Measurements from ENCODE around the gene LRCH1. TPM values are rescaled to one million over a fixed set of nuclear protein-coding genes. Genes with fewer than 3 reads are reported as not detected.

Gene LRCH1
- total RNA-seq, 1 experiment from 2014 or later, result 10.5 TPM

DNA sequence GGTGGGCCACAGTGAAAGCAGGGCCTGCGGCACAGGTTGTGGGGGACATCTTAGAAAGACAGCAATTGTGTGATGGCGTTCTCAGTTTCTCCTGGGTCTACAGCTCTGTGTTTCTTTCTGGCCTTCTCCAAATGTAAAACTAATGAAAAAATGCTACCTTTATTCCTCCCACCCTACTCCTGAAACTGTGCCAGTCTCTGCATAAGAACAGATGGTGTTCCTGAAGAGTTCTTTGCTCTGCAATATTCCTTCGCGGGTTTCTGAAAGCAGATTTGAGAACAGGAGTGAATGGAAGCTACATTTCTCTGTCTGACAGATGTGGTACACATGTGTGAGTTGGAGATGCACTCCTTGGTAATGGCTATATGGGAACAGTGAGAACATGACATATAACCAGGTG is 18.0 kb upstream of the LRCH1 start:
- DNase-seq, result no peak
- no peak overlapping the region for H3K4me3 ChIP-seq
- no peaks in the 10 kb centered on the region for H3K4me1 ChIP-seq (replicated peaks; ENCODE audit: insufficient read depth)
- intact Hi-C loops (cut with micrococcal nuclease; ENCODE audit: unreplicated experiment), result no loop called here
- no peaks in the 10 kb centered on the region for H3K9me2 ChIP-seq (ENCODE audit: insufficient read depth)
- H3K4me2 ChIP-seq, result no peak overlapping the region
- ChIA-PET POLR2A (ENCODE audit: unreplicated experiment) (no interaction called here), CTCF (no interaction called here)
- H3K9me3 ChIP-seq (ENCODE audit: insufficient read depth, low read depth), result no peaks in the 10 kb centered on the region
- H3K36me3 ChIP-seq (ENCODE audit: low read depth), result no peaks in the 10 kb centered on the region
- no peaks in the 10 kb centered on the region for H3F3A ChIP-seq (ENCODE audit: insufficient read depth, low read depth)
- H3K27me3 ChIP-seq (ENCODE audit: insufficient read depth, low read depth), result 0 out of 2 replicates have a peak, but pooled peaks cover 5% of the 10 kb centered on the region
- H3K27ac ChIP-seq, result no peak overlapping the region
- no peak overlapping the region for H2AFZ ChIP-seq
- no TSS peak for BruUV-seq (replicated peaks)
- no peaks in the 10 kb centered on the region for H4K20me1 ChIP-seq (ENCODE audit: insufficient read depth)
- TF ChIP-seq, protein P1, sequence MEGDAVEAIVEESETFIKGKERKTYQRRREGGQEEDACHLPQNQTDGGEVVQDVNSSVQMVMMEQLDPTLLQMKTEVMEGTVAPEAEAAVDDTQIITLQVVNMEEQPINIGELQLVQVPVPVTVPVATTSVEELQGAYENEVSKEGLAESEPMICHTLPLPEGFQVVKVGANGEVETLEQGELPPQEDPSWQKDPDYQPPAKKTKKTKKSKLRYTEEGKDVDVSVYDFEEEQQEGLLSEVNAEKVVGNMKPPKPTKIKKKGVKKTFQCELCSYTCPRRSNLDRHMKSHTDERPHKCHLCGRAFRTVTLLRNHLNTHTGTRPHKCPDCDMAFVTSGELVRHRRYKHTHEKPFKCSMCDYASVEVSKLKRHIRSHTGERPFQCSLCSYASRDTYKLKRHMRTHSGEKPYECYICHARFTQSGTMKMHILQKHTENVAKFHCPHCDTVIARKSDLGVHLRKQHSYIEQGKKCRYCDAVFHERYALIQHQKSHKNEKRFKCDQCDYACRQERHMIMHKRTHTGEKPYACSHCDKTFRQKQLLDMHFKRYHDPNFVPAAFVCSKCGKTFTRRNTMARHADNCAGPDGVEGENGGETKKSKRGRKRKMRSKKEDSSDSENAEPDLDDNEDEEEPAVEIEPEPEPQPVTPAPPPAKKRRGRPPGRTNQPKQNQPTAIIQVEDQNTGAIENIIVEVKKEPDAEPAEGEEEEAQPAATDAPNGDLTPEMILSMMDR (conservative IDR thresholded peaks at IDR 0.05), result no peak
- TF ChIP-seq EZH2 (IDR thresholded peaks at IDR 0.05; ENCODE audit: low read depth), result no peak
- H3K79me2 ChIP-seq (ENCODE audit: low read depth), result no peaks in the 10 kb centered on the region

DNA sequence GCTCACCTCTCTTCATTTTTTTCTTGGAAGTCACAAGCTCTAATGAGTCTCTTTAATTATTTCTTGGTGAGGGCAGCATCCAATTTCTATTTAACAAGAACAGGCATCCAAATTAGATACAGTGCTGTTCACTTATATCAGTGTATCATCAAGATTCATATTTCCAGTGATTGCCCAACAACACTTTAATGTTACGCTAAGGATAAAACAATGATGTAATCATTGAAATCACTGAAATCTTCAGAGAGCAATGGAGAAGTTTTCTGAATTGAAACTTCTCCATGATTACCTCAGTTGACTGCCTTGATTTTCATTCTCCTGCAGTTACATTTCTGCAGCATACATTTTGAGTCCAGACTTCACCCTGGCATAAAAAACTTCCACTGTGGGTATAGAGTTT is 17.1 kb upstream of the LRCH1 start:
- H3K4me3 ChIP-seq, result no peak overlapping the region
- H3K27me3 ChIP-seq (ENCODE audit: insufficient read depth, low read depth), result no peaks in the 10 kb centered on the region
- intact Hi-C loops (cut with micrococcal nuclease; ENCODE audit: unreplicated experiment), result no loop called here
- no TSS peak for BruUV-seq (replicated peaks)
- H3K27ac ChIP-seq, result no peak overlapping the region
- TF ChIP-seq, protein P1 (conservative IDR thresholded peaks at IDR 0.05), result no peak
- CTCF ChIA-PET, result no interaction called here
- no peaks in the 10 kb centered on the region for H3F3A ChIP-seq (ENCODE audit: insufficient read depth, low read depth)
- POLR2A ChIA-PET (ENCODE audit: unreplicated experiment), result no interaction called here
- H2AFZ ChIP-seq, result no peak overlapping the region
- no peaks in the 10 kb centered on the region for H3K4me1 ChIP-seq (replicated peaks; ENCODE audit: insufficient read depth)
- no peaks in the 10 kb centered on the region for H3K36me3 ChIP-seq (ENCODE audit: low read depth)
- no peaks in the 10 kb centered on the region for H3K9me2 ChIP-seq (ENCODE audit: insufficient read depth)
- H4K20me1 ChIP-seq (ENCODE audit: insufficient read depth), result no peaks in the 10 kb centered on the region
- no peak for DNase-seq
- no peak overlapping the region for H3K4me2 ChIP-seq
- no peaks in the 10 kb centered on the region for H3K79me2 ChIP-seq (ENCODE audit: low read depth)
- H3K9me3 ChIP-seq (ENCODE audit: insufficient read depth, low read depth), result no peaks in the 10 kb centered on the region

DNA sequence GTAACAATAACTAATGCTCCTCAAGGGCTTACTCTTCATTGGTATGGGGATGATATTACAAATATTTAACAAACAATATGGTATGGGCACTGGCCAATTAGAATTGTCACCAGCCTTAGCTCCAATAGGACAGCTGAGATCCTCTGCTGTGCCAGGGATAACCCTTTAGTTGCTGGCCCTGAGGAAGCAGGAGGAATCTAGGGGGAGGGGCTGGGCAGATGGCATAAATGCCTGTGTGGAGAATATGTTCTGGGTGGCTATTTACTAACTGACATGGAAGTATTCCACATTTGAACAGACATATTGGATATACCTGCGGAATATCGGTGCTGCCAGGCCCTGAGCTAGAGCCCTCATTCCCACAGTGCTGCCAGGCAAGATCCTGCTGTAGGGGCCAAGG is 16.6 kb upstream of the LRCH1 start:
- BruUV-seq (replicated peaks), result no TSS peak
- CTCF ChIA-PET, result no interaction called here
- Histone ChIP-seq H3K4me2 (no peak overlapping the region), H3K27me3 (ENCODE audit: insufficient read depth, low read depth) (no peaks in the 10 kb centered on the region), H3F3A (ENCODE audit: insufficient read depth, low read depth) (no peaks in the 10 kb centered on the region), H3K27ac (no peak overlapping the region), H3K4me1 (replicated peaks; ENCODE audit: insufficient read depth) (no peaks in the 10 kb centered on the region), H3K9me2 (ENCODE audit: insufficient read depth) (no peaks in the 10 kb centered on the region), H2AFZ (no peak overlapping the region), H3K36me3 (ENCODE audit: low read depth) (no peaks in the 10 kb centered on the region), H3K79me2 (ENCODE audit: low read depth) (no peaks in the 10 kb centered on the region), H3K4me3 (no peak overlapping the region), H3K9me3 (ENCODE audit: insufficient read depth, low read depth) (no peaks in the 10 kb centered on the region), H4K20me1 (ENCODE audit: insufficient read depth) (no peaks in the 10 kb centered on the region)
- POLR2A ChIA-PET (ENCODE audit: unreplicated experiment), result no interaction called here
- no peak for DNase-seq
- TF ChIP-seq, protein P1 (conservative IDR thresholded peaks at IDR 0.05), result no peak
- TF ChIP-seq EZH2 (IDR thresholded peaks at IDR 0.05; ENCODE audit: low read depth), result no peak
- intact Hi-C loops (cut with micrococcal nuclease; ENCODE audit: unreplicated experiment), result no loop called here

Measured in PC-9 (cell line).